ENCODE data around the gene RPS6KA1.
"Not testable (repeated sequence)": the region's sequence is repeated elsewhere in the genome, so short reads cannot be mapped to it uniquely, and the experiment has no call there.

The RPS6KA1 gene

DNA sequence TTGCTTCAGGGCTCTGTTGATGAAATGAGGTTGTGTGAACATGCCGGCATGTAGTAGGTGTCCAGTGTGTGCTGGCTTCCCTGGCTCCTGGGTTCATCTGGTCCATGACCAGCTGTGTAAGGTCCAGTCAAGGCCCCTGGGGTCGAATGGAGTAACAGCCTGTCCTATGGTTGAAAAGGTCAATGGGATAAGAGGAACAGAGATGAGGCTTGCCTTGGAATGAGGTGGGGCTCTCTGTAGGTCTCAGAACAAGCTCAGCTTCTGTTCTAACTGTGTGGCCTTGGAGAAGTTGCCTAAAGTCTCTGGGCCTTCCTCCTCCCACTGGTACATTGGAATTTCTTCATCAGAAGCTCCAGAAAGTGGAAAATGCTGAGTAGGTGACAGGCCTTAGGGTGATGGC is 26.6 kb downstream of the RPS6KA1 start:
- DNase-seq (ENCODE audit: low read depth), result no peak

DNA sequence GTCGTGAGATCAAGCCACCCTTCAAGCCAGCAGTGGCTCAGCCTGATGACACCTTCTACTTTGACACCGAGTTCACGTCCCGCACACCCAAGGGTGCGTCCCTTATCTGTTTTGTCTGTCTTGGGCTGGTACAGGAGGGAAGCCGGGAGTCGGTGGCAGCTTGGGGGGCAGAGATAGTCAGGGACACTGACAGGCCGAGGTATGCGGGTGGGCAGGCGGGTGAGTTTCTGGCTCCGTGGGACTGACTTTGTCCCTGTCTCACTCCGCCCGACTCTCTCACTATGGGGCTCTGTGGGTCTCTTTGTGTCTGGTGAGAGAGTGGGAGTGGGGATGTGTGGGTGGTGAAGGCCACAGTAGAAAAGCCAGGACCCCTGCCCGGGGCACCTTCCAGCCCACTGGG is 27.4 kb downstream of the RPS6KA1 start:
- no peak for DNase-seq (ENCODE audit: low read depth)

GRCh38 chr1:26558685-26559048 is 29.1 kb downstream of the RPS6KA1 start:
- DNase-seq (ENCODE audit: low read depth), result no peak

- DNase-seq (ENCODE audit: low read depth), result no peak
Observed at GRCh38 chr1:26560403-26560780, 30.8 kb downstream of the RPS6KA1 start.

DNA sequence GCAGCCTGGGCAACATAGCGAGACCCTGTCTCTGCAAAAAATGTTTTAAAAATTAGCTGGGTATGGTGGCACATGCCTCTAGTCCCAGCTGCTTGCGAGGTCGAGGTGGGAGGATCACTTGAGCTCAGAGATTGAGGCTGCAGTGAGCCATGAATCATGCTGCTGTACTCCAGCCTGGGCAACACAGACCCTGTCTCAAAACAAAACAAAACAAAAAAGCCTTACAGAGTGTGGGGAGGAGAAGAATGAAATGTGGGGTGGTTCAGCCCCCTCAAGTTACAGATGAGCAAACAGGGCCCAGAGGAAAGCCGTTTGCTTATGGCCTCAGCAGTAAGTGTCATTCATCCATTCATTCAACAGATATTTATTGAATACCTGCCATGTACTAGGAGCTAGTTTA is 40.7 kb downstream of the RPS6KA1 start:
- no peak for DNase-seq (ENCODE audit: low read depth)

DNA sequence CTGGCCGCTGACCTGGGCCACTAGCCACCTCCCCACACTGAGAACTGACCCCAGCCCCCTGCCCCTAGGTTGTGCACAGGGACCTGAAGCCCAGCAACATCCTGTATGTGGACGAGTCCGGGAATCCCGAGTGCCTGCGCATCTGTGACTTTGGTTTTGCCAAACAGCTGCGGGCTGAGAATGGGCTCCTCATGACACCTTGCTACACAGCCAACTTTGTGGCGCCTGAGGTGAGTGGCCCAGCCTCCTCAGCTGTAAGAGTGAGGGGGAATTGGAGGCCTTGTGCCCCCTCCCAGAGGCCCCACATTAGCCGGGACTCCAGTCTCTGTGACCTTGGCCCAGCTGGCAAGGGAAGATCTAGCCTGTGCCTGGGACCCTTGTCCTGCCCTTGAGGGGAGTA is 41.8 kb downstream of the RPS6KA1 start:
- DNase-seq (ENCODE audit: low read depth), result no peak

- no peak for DNase-seq (ENCODE audit: low read depth)
Observed at GRCh38 chr1:26574018-26574417, 44.5 kb downstream of the RPS6KA1 start.

DNA sequence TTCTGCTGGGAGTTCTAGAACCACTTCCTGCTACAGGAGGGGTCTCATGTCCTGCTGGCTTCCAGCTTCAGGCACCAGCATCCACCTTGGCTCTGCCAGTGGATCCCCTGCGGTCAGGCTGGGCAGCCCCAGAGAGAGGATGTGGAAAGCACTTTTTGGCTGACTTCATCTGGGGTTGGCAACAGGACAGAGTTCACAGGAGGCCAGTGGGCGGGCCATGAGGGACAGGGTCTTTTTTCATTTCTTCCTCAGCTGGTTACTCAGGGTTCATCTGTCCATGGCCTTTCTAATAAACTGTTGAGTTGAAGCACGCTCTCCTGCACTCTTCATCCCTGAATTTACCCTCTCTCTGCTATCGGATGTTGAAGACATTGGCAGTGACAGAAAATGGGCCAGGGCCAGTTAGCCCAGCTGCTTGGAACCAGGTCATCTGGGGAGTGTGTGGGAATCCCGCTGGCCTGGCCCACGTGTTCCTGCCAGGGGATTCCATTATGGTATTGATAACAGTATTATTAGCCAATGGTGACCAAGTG is 45.2 kb downstream of the RPS6KA1 start:
- DNase-seq (ENCODE audit: low read depth), result no peak

GRCh38 chr1:26575348-26575747 is 45.8 kb downstream of the RPS6KA1 start:
- no peak for DNase-seq (ENCODE audit: low read depth)

DNA sequence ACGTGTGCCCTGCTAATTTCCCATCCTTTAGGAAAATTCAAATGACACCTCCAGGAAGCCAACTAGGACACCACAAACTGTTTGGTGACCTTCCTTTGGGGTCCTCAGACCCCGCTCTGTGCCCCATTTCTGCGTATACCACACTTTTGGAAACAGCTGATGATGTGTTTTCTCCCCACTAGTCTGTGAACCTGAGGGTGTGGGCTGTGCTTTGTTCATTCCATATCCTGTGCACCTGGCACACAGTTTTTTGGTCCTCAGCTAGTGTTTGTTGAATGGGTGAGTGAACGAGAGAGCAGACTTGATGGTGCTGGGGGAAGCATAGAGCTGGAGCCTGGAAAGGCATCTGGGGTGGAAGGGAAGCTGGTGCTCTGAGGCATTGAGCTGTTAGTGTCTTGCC is 48.6 kb downstream of the RPS6KA1 start:
- no peak for DNase-seq (ENCODE audit: low read depth)

GRCh38 chr1:26579681-26580111 is 50.1 kb downstream of the RPS6KA1 start:
- no peak for DNase-seq (ENCODE audit: low read depth)

- DNase-seq (ENCODE audit: low read depth), result no peak
Observed at GRCh38 chr1:26580116-26580515, 50.6 kb downstream of the RPS6KA1 start.

- DNase-seq (ENCODE audit: low read depth), result no peak
Observed at GRCh38 chr1:26581287-26581651, 51.7 kb downstream of the RPS6KA1 start.

GRCh38 chr1:26582053-26582835 is 52.7 kb downstream of the RPS6KA1 start:
- DNase-seq (ENCODE audit: low read depth), result no peak

DNA sequence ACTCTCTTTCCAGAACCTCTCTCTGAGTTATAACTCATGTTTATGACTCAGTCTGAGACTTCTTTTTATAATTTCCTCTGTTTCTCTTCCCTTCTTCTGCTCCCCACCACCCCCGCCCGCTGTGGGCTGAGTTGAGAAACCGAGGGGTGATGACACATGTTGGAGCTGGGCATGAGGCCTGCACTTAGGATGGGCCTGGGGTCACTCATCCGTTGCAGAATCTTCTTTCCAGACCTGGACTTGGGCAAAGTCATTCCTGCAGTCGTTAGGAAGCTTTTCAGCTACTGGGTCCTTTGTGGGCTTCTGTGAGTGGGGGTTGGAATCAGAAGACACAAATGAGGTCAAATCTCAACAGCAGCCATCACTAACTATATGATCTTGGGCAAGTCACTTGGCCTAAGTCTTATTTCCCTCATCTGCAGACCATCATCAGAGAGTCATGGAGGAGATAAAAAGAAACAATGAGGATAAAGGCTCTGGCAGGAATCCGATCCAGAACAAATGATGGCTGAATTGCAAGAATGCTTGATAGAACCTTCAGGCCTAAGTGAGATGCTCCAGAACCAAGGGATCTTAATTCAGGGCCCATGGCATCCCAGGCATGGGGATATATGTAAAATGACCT is 53.4 kb downstream of the RPS6KA1 start:
- no peak for DNase-seq (ENCODE audit: low read depth)

DNA sequence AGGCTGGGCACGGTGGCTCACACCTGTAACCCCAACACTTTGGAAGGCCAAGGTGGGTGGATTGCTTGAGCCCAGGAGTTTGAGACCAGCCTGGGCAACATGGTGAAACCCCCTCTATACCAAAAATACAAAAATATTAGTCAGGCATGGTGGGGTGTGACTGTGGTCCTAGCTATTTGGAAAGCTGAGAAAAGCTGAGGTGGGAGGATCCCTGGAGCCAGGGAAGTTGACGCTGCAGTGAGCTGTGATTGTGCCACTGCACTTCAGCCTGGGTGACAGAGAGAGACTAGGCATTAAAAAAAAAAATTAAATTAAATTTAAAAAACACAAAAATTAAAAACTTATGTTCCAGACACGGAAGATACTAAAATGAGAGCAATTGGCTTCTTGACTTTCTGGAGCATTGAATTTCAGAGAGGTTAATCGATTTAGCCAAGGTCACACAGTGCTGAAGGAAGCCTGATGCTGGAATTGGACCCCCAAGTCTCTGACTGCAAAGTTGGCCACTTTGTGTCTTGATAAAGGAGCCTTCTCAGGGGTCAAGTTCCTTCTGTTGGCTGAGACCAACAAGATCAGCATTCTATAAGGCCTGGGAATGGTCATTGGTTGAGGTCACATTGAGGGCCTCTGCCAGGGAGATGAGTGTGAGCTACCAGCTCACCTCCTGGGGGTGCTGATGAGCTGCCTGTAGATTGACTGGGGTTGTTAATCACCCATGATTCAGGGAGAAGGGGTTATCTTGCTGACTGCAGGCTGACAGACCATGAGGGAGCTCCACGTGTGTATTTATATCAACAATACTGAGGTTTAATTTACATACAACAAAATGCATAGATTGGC is 54.3 kb downstream of the RPS6KA1 start:
- peak; percentile 25 for DNase-seq (ENCODE audit: low read depth)

DNA sequence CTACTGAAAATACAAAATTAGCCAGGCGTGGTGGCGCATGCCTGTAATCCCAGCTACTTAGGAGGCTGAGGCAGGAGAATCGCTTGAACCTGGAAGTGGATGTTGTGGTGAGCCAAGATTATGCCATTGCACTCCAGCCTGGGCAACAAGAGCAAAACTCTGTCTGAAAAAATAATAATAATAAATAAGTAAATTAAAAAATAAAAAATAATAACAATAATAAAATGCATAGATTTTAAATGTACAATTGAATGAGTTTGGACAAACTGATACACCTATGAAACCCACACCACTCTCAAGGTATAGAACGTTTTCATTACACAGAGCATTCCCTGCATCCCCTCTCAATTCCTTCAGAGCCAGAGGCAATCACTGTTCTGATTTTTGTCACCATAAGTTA is 55.0 kb downstream of the RPS6KA1 start:
- DNase-seq (ENCODE audit: low read depth), result not testable (repeated sequence)

DNA sequence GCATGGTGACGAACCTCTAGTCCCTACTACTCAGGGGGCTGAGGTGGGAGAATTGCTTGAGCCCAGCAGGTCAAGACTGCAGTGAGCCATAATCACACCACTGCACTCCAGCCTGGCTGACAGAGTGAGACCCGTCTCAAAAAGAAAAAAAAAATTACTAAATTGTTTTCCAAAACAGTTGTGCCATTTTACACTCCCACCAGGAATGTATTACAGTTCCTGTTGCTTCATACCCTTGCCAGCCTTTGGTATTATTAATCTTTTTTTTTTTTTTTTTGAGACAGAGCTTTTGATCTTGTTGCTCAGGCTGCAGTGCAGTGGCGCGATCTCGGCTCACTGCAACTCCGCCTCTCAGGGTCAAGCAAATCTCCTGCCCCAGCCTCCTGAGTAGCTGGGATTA is 55.9 kb downstream of the RPS6KA1 start:
- DNase-seq (ENCODE audit: low read depth), result no peak

DNA sequence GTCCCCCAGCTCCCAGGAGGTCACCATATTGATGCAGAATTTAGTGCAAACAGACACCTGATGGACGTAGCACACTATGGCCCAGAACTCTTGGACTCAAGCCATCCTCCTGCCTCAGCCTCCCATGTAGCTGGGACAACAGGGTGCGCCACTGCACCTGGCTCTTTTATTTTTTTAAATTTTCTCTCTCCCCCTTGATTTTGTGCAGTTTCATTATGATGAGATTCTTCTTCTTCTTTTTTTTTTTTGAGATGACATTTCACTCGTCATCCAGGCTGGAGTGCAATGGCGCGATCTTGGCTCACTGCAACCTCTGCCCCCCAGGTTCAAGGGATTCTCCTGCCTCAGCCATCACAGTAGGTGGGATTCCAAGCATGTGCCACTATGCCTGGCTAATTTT is 63.8 kb downstream of the RPS6KA1 start:
- DNase-seq (ENCODE audit: low read depth), result no peak

GRCh38 chr1:26594593-26594992 is 65.0 kb downstream of the RPS6KA1 start:
- not testable (repeated sequence) for DNase-seq (ENCODE audit: low read depth)

DNA sequence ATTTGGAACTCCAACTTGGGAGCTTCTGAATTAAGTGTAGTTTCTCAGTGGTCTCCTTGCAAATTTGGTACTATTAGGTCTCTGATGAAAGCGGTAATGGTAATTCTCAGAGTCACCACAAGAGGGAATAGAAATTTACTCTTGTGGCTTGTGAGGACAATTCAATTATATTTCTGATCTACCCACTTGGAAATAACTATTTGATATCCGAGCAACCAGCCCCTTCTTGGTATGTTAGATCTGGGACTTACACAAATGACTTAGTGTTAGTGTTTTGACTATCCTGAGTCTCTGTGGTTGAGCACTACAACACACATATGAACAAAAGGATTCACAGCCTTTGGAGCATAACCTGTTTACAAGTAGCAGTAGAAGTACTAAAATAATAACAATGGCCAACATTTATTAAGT is 68.1 kb downstream of the RPS6KA1 start:
- DNase-seq (ENCODE audit: low read depth), result peak; percentile 78

DNA sequence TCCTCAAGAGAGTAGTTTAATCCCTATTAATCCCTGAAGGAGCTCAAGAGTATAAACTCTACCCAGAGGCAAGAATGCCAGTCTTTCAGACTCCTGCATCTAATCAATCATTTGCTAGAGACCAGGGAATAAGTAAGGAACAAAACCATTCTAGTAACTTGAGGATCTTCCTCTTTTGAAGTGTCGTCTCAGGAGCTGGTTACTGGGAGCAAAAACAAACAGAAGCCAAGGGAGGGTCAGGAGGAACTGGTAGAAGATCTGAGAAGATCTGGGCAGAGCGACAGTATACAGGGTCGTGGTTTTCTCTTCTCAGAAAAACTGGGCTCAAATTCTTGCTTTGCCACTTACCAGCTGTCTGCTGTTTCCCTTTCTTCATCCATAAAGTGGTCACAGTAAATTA is 69.3 kb downstream of the RPS6KA1 start:
- DNase-seq (ENCODE audit: low read depth), result no peak
